ENCODE data around the gene ANAPC2.

The ANAPC2 gene
- total RNA-seq, result 57.0 to 103 (median 58.7) reads per million in 3 experiments

- DNase-seq, result peak; percentile 90
These were observed at the start of gene ANAPC2, which contains the start of gene SSNA1 for GRCh38 chr9:137188490-137189296. ANAPC2 (minus strand) TSS chr9:137188560; CDS start chr9:137188532, 28 bp downstream. SSNA1 (plus strand) TSS chr9:137188676; CDS start chr9:137188727, 51 bp downstream.

DNA sequence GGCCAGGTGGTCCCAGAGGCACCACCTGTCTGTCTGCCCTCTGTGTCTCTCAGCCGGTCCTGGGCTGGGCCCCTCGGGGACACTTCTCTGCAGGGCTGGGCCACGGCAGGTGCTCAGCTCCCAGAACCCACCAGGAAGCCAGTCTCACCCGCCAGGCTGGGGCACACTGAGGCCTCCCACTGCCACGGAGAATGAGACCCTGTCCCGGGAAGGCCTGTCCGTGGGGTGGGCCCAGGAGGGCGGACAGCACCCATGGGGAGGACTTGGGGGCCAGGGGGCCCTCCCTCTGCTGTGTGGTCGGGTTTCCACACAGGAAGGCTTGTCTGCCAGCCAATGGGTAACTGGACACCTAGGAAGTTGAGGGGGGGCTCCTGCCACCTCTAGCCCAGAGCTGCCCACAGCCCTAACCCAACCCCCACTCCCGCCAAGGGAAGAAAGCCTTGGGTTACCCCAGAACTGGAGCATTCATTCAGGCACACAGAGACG lies 48.6 kb upstream of the ANAPC2 start:
- DNase-seq, result no peak

DNA sequence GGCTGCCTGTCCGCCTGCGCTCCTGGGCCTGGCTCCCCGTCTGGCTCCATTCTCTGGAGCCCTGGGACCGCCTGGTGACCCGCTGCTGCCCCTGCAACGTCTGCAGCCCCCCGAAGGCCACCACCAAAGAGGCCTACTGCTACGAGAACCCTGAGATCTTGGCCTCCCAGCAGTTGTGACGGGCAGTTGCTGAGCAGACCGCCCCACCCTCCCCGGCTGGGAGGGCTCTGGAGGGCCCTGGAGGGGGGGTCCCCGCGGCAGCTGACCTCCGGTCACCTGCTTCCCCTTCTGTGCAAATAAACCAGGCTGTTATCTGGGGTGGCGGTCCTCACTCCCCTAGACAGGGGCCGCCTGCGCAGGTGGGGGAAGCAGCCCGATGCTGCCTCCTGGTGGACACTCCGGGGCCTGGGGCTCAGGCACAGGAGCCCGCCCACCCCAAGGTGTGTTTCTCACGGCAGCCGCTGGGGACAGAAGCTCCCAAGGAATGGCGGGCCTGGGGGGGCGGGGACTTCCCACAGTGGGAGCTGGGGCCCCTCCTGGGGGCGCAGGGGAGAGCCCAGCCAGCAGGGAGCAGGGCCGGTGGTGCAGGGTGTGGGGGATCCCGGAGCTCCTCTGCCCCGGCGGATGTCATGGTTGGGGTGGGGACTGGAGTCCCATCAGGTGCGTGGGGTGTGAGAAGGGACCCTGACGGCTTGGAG lies 48.0 kb upstream of the ANAPC2 start:
- peak; percentile 83 for DNase-seq

GRCh38 chr9:137235424-137236237 lies 47.3 kb upstream of the ANAPC2 start:
- DNase-seq, result no peak

- no peak for DNase-seq
These were observed 46.5 kb upstream of the ANAPC2 start for GRCh38 chr9:137234758-137235423.

GRCh38 chr9:137234055-137234697 lies 45.8 kb upstream of the ANAPC2 start:
- DNase-seq, result no peak

- no peak for DNase-seq
These were observed 45.0 kb upstream of the ANAPC2 start for GRCh38 chr9:137233143-137233980.

DNA sequence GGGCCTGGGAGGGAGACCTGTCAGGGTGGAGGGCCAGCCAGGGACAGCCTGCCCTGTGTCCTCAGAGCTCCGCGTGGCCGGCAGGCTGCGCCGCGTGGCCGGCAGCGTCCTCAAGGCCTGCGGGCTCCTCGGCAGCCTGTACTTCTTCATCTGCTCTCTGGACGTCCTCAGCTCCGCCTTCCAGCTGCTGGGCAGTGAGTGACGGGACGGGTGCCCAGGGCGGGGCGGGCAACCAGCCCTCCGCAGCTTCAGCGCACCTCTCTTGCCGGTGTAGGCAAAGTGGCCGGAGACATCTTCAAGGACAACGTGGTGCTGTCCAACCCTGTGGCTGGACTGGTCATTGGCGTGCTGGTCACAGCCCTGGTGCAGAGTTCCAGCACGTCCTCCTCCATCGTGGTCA lies 44.1 kb upstream of the ANAPC2 start:
- no peak for DNase-seq

DNA sequence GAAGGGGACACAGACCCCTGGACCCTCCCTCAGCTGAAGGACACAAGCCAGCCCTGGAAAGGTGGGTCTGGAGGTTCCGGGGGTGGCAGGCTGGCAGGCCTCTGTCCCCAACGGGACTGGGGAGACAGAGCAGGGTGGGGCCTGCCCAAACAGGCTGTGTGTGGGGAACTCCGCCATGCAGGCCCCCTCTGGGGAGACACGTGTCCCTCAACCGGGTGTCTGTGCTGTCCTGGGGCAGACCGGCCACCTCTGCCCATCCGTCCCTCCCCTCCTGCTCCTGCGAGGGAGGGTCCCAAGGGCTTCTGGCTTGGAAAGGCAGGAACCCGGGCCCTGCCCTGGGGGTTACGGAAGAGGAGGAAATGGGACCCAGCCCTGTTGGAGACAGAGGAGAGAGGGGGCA lies 43.7 kb upstream of the ANAPC2 start:
- DNase-seq, result no peak

DNA sequence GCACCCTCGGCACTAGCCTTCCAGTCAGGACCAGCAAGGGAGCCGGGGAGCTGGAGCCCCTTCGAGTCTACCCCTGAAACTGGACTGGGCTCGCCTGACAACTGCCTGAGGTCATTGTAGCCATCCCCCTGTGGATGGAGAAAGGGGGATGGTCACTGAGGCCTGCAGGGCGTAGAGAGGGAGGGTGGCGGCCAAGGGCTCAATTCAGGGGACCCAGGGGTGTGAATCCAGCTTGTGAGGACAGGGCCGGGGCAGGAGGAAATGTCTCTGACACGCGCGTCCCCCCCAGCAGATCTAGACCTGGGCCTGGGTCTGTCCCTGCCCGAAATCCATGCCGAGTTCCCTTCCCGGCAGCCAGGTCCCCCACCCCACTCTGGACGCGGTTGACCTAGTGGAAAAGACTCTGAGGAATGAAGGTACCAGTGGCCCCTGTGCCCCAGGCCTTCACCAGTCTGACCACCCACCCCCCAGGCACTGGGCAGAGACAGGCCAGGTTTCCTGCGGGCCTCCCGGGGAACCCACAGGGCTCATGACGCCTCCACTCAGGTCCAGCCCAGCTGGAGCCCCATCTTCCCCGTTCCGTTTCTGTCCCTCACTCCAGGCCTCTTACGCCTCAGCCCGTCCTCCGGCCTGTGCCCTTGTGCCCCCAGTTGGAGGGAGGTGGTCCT lies 43.1 kb upstream of the ANAPC2 start:
- DNase-seq, result no peak

DNA sequence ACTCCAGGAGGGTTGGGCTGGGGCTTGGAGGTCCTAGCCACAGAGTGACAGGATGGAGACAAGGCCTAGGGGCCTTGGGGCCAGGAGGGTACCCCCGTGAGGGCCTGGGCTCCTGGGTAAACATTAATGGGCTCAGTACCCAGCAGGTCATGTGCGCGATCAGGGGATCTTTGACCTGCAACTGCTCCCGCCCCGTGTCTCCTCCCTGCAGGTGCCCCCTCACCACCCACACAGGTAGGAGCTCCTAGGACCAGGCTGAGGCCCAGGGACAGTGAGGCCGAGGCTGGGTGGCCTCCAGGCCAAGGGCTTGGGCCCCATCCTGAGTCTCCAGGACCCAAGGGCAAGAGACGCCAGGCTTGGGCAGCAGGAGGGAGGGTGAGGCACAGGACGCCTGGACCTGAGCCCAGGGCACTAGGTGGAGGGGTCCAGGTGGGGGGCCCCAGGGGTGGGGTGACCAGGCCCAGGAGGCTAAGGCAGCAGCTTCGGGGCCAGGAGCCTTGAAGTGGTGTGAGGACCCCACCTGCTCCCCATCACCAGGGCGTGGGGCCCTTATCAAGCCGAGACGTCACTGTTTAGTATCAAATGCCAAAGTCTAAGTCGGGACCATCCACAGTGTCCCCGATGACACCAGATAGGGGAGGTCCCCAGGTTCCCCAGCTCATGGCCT lies 42.5 kb upstream of the ANAPC2 start, which contains the start of gene SLC34A3:
Gene SLC34A3 (plus strand): TSS at position 197 of the 667 bp plus-strand sequence. CDS start 802 bp downstream, outside the sequence.
- no peak for DNase-seq

GRCh38 chr9:137229903-137230704 lies 41.7 kb upstream of the ANAPC2 start:
- DNase-seq, result no peak

GRCh38 chr9:137228968-137229896 lies 40.9 kb upstream of the ANAPC2 start:
- no peak for DNase-seq

GRCh38 chr9:137228506-137228967 lies 40.2 kb upstream of the ANAPC2 start:
- DNase-seq, result no peak

- no peak for DNase-seq
These were observed 39.6 kb upstream of the ANAPC2 start for GRCh38 chr9:137227853-137228505.

DNA sequence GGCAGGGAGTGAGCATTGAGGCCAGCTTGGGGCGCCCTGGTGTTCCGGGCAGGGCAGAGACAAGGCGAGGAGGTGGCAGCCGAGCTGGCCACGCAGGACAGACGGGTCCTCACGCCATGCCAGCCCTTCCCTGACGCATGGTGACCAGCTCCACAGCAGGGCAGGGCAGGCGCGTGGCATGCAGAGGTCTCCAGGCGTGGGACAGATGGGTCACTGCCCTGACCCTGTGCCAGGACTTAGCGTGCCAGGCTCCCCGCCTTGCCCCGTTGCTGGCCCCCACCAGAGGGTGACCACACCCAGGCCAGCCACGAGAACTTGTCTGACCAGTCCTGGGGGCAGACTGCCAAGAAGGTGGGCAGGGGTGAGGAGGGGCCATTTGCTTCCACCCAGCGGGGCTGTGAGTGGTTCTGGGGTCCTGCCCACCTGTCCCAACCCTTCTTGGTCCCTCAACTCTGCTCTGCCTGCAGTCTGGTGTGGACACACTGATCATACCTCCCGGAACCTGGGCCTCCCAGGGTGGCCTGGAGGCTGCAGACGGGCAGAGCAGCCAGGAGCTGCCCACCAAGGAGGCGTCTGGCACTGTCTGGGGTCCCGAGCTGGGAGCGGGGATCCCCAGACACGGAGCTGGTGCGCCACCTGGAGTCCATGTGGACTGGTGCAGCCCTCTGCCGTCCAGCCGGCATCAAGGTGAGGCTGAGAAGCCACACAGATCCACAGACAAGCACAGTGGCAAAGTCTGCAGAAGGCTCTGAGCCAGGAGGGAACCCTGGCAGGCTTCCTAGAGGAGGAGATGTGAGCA lies 38.9 kb upstream of the ANAPC2 start, which contains the start of gene RNF224:
Gene RNF224 (plus strand): TSS at position 449 of the 799 bp plus-strand sequence. CDS start 834 bp downstream, outside the sequence.
- peak; percentile 70 for DNase-seq
